Stimulated activated CD8-positive, alpha-beta memory T cell treated with anti-CD3 and anti-CD28 coated beads, Interleukin-4, amount 100 ng/mL, for 4 hours (primary cell): Measurements from ENCODE around the gene ALLC.
"Not testable (repeated sequence)": the region's sequence is repeated elsewhere in the genome, so short reads cannot be mapped to it uniquely, and the experiment has no call there.

ENCODE experiments used
- DNase-seq, 2 donors: peaks; one replicate each; pipeline ENCODE4 v3.0.0-alpha.2; 2020; ENCODE audit warnings: low read depth in 2 of 2, low spot score in 1 of 2

ALLC gene

DNA sequence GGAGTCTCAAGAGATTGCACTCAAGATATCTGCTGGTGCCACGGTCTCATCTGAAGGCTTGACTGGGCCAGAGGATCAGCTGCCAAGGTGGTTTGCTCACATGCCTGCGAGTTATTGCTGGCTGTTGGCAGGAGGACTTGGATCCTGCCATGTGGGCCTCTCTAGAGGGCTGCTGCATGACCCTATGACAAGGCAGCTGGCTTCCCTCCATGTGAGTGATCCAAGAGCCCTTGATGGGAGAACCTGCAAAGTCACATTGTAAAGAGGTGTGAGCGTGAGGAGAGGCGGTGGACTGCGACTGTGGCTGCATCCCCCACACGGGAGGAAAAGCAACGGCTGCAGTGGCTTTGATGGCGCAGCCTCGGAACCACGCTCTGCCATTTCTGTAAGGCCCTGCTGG lies 4.0 kb upstream of the ALLC start:
- no peak for DNase-seq

DNA sequence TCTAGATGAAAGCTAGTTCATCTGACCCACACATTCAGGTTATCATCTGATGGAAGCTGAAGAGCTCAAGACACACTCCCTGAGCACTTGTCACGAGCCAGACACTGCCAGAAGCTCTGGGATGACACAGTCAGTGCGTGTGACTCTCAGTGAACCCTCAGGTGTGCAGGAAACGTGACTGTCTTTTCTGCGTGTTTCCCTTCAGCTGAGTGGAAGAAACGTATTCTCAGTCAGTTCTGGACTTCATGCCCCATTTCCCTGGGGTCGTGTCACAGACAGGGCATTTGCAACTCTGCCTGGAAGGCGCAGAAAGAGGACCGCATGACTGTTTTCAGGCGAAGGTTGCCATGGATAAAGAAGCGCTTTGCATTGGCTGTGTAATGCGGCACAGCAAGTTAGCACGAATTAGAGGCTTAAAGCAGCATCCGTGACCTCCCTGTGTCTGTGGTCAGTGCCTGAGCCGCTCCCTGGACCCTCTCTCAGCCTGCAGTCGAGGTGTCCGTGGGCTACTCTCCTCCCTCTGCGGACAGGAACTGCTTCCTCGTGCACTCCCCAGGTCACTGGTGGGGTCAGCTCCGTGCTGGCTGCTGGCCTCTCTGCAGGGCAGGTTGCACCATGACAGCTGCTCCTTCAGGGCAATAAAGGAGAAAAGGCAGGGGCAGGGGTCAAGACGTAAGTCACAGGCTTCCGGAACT lies 3.3 kb upstream of the ALLC start:
- DNase-seq = no peak

- no peak for DNase-seq
These were observed 1.9 kb upstream of the ALLC start for GRCh38 chr2:3655871-3656761.

- no peak for DNase-seq
These were observed 958 bp upstream of the ALLC start for GRCh38 chr2:3656762-3657721.

GRCh38 chr2:3659447-3660432 lies 1.7 kb downstream of the ALLC start:
- no peak for DNase-seq

GRCh38 chr2:3660640-3661039 lies 2.6 kb downstream of the ALLC start:
- DNase-seq = not testable (repeated sequence)

DNA sequence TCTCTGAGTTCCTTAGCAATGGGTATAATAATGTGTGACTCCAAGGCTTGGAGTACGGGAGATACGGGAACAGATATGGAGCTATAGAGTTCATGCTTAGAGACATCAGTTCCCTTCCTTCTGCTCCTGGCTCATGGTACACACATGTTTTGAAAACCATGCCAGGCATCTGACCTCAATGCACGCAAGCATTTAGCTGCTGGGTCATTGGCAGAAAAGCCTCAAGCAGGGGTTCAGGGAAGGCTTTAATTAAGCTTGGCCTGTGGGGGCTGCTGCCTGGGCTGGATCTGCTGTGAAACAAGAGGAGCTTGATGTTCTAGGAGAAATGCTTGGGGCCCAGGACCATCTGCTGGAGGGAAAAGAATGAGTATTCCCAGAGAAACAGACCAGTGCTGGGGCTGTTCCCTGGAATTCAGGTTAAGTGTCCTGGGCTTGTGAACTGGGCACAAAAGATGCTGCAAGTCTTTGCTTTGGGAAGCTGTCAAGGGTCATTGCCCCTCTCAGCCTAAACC lies 3.2 kb downstream of the ALLC start:
- DNase-seq = no peak

DNA sequence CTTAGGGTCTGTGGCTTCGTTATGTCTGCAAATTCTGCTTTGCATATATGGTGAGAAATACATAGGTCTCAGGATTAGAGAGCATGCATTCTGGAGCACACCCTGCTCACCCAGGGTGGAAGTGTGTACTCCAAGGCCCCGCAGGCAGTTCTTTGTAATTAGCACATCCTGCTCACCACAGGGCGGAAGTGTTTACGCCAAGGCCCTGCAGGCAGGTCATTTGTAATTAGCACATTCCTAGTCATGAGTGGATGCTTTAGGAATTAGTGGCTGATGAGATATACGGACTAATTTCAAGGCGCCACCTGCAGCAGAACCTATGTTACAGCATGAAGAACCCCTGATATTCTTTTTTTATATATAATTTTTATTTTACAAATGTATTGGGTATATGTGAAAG lies 4.2 kb downstream of the ALLC start:
- DNase-seq = no peak

GRCh38 chr2:3664118-3664517 lies 6.1 kb downstream of the ALLC start:
- no peak for DNase-seq

- no peak for DNase-seq
These were observed 6.9 kb downstream of the ALLC start for GRCh38 chr2:3664925-3665324.

DNA sequence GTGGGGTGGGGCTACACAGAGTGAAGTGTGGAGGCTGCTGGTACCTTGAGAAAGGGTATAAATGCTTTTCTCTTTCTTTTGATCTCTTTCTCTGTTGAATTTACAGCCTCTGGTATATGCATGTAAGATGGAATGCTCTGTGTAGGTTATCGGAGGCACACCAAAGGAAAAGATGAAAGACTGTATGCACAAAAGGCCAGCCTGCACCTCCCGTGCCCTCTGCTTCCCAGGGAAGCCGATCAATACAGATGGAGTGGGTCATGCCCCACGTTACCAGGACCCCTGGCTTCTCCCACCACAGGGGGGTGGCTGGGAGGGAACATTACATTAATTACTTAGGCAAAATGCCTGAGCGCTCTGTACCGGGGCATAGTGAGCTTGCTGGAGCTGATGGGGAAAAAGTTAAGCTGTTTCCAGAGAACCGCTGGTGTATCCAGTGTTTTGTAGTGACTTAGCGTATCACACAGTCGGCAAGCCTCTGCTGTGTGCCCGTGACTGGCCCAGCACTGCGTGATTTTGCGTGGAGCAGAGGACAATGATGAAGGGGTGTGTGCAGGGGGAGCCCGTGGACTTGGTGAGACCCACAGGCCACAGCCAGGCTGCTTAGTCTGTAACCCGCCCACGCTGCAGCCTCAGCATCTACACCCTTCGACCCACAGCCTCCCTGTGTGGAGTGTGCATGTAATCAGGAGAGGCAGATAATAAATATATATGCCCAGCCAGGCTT lies 8.0 kb downstream of the ALLC start:
- no peak for DNase-seq

- no peak for DNase-seq
These were observed 8.6 kb downstream of the ALLC start for GRCh38 chr2:3666613-3666975.

DNA sequence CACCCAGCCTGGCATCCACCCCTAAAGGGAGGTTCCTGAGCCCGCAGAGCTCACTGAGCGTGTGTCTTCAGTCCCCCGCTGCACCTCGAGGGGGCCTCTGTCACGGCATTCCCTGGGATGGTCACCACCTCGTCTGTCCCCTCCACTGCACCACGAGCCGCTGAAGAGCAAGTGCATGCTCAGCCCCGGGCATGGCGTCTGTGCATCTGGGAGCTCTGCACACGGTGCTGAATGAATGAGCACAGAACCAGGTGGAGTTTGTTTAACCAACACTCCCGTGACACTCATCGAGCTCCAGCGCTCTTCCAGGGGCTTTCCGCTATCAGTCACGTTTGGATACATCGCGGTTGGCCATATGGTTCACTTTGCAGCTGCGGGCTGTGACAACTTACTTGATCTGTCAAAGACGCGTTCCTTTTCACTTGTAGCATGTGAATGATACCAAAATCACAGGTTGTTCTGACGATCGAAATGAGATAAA lies 9.2 kb downstream of the ALLC start:
- DNase-seq = no peak

GRCh38 chr2:3669656-3670055 lies 11.7 kb downstream of the ALLC start:
- DNase-seq = no peak

- no peak for DNase-seq
These were observed 12.4 kb downstream of the ALLC start for GRCh38 chr2:3670376-3670775.

- no peak for DNase-seq
These were observed 12.9 kb downstream of the ALLC start for GRCh38 chr2:3670941-3671340.

DNA sequence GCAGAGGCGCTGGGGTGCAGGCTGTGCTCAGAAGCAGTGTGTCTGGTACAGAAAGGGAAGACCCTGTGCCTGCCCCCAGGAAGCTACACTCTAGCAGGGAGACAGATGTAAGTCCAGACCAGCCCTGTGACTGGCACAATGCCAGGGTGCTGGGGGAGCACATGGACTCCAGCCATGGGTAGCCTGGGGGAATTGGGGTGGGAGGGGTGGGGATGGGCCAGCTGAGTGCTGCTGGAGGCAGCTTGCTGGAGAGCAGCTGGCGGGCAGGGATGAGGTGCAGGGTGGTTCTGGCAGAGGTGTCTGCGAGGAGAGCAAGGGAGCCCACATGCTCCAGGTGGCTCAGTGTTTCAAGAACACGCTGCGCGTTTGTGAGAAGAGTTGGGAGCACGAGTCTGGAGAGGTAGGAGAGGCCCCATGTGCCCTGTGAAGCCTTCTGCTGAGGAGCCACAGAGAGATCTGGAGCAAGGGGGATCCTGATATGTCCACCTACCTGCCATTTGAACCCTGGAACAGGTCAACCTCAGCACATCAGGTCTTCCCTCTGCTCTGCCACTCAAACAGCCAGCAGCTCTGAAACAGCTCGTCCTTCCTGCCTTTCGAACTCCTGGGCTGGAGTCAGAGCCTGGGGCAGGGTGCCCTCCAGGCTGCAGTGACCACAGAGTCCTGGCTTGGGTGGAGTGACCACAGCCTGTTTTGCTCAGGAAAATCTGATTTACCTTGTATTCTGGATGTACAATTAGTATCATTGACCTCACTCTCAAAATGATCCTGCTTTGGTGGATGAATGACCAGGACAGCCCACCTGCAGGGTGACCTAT lies 15.1 kb downstream of the ALLC start:
- DNase-seq = no peak

DNA sequence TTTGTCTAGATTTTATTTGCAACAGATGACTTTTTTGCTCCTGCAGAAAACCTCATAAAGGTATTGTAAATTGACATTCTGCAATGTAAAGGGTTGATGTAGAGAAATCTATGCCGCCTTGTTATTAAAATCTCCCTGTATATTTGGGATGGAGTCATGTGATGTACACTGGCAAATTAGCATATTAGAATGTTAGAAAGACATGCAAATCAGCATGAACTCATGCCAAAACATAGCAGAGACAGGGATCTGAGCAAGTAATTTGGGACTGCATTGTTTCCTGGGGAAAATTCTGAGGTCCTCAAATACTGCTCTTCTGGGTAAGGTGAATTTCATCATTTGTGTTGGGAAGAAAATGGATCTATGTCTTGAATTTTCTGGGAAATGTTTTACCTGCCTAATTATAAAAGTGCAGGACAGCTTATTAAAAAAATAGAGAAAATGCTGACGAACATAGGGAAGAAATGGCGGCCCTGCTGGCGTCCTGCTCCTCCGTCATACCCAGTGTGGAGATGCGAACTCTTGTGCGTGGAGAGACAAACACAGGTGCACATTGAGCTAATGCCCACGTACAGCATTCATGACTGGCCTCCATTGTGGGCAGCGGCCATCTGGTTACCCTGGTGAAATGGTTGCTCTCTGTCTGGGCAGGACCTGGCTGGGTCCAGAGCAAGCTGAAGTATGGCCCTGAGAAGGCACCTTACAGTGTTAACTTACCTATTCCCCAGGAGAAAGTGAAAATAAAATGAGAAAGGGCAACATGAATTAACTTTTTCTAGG lies 16.3 kb downstream of the ALLC start:
- DNase-seq = no peak
